GM12864 (cell line): Measurements from ENCODE around the gene ESPNL.
"Not testable (repeated sequence)": the region's sequence is repeated elsewhere in the genome, so short reads cannot be mapped to it uniquely, and the experiment has no call there.

Source experiments
- DNase-seq: peaks from one replicate; pipeline ENCODE4 v3.0.0-alpha.2; 2011; ENCODE audit warnings: low read depth
- H3K4me3 ChIP-seq: 2 replicates; pipeline ENCODE4 v1.5.1; 2011; ENCODE audit warnings: mild to moderate bottlenecking, low read depth, low read length, control low read depth
- CTCF ChIP-seq: IDR thresholded peaks from 2 replicates; pipeline ENCODE4 v1.5.1; 2011; ENCODE audit warnings: low read depth, mild to moderate bottlenecking, moderate library complexity, low read length, control low read depth, inconsistent platforms; ENCODE audit errors: missing control alignments

The ESPNL gene

GRCh38 chr2:238168196-238169047 is 68.3 kb downstream of the ESPNL start:
- no peak for TF ChIP-seq CTCF
- DNase-seq = no peak
- H3K4me3 ChIP-seq = no peak overlapping the region

GRCh38 chr2:238169048-238169707 is 69.0 kb downstream of the ESPNL start:
- H3K4me3 ChIP-seq = no peak overlapping the region
- no peak for DNase-seq
- TF ChIP-seq CTCF = no peak

GRCh38 chr2:238169708-238170251 is 69.6 kb downstream of the ESPNL start:
- no peak for TF ChIP-seq CTCF
- no peak for DNase-seq
- H3K4me3 ChIP-seq = no peak overlapping the region

- TF ChIP-seq CTCF = no peak
- no peak overlapping the region for H3K4me3 ChIP-seq
- no peak for DNase-seq
Observed at GRCh38 chr2:238170386-238171071, 70.4 kb downstream of the ESPNL start.

GRCh38 chr2:238171072-238171431 is 70.9 kb downstream of the ESPNL start:
- not testable (repeated sequence) for DNase-seq, H3K4me3 ChIP-seq

- no peak for TF ChIP-seq CTCF
- no peak overlapping the region for H3K4me3 ChIP-seq
- DNase-seq = no peak
Observed at GRCh38 chr2:238171575-238172187, 71.5 kb downstream of the ESPNL start.

- H3K4me3 ChIP-seq = no peak overlapping the region
- DNase-seq = no peak
- no peak for TF ChIP-seq CTCF
Observed at GRCh38 chr2:238172439-238172838, 72.3 kb downstream of the ESPNL start.
